ENCODE data around the gene NKX2-2.
"Not testable (repeated sequence)": the region's sequence is repeated elsewhere in the genome, so short reads cannot be mapped to it uniquely, and the experiment has no call there.

Gene NKX2-2

DNA sequence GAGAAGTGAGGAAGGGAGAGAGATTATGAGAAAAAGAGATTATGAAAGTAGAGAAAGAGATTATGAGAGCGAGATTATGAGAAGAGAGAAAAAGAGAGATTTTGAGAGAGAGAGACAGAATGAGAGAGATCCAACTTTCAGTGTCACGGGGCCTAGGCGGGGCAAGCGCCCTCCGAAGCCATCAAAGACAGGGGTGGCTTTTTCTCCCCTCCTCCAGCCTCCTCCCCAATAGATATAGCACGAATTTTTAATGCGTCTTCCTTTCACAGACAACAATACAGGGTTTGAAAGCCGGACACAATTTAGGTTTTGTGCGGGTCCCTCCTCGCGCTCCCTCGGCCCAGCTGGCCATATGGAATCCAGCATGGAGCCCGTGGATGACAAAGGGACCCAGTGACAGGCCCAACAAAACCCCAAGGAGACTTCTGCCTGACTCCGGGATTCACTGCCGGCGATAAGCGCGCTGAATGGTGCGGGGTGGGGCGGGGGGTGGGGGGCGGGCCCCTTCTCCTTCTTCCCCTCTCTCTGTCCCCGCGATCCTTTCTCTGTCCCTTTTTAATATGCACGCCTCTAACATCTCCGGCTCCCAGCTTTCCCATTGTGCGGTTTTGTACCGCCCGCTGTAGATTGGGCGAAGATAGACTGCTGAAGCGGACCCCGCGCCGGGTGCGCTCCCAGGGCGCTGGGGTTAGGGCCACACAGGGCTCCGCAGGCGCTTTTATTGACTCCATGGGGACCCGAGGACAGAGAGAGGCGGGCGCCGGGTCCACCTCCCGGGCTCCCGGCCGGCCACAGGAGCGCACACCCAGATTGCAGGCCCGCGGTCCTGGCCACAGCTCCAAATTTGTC, 5.4 kb downstream of the NKX2-2 start:
- no peak for DNase-seq

DNA sequence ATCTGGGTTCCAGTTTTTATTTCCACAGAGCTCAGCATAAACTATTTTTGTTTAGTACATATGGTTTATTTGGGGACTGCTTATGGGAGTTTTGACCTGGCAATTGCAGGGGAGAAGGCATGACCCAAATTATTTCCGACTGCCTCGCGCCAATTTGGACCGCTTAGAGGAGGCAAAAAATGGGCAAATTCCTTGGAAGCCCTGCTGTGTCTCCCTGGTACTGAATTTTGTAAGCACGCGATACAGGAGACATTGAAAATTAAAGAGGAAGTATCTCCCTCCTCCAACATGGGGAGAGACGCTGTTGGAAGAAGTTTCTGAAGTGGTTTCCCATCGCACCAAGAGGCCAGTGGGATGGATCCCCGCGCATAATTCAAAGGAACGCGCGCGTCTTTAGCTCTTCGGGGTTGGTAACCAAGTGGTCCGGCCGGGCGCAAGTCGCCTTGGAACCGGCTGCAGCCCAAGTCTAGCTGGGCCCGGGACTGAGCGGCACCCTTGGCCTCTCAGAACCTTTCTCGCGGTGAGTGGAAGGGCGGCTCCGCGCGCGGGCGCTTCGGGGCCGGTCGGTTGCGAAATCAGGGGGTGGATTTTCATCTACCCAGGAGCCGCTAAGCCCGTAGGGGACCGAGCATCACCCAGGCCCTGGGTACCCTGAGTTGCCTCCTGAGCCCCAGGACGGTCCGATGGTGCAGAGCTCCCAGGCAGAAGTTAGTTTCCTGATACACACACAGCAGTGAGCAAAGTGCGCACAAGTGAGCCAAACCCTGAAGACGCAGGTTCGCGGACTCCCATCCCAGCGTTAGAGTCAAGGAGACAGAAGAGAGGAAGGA, 6.2 kb downstream of the NKX2-2 start:
- DNase-seq = no peak

DNA sequence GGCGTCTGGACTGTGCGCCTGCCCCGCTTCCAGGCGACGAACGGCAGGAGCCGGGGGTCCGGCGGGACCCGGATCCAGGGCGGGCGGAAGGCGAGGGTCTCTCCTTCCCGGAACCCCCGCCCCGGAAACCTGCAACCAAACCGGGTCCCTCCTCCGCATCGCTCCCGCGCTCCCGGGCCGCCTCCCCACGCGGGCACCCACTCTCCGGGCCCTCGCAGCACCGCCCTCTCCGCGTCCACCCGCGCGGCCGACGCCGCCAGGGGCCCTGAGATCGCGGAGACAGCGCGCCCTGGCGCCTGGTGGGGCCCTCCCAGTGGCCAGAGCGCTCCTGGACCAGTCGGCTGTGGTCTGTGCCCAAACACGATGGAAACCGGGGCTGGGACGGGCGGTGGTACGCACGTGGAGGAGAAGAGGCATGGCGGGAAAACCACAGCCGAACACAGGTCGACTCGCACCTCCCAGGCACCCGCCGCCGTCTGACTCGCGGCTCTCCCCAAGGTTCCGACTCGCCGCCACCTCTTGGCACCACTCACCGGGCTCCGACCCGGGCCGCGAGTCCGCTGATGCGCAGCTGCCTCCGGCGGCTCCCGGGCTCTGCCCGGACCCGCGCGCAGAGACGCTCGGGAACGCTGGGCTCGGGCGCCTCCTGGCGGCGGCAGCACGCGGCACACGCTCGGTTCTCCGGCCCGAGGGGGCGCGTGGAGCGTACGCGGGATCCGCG, 7.9 kb downstream of the NKX2-2 start:
- no peak for DNase-seq

DNA sequence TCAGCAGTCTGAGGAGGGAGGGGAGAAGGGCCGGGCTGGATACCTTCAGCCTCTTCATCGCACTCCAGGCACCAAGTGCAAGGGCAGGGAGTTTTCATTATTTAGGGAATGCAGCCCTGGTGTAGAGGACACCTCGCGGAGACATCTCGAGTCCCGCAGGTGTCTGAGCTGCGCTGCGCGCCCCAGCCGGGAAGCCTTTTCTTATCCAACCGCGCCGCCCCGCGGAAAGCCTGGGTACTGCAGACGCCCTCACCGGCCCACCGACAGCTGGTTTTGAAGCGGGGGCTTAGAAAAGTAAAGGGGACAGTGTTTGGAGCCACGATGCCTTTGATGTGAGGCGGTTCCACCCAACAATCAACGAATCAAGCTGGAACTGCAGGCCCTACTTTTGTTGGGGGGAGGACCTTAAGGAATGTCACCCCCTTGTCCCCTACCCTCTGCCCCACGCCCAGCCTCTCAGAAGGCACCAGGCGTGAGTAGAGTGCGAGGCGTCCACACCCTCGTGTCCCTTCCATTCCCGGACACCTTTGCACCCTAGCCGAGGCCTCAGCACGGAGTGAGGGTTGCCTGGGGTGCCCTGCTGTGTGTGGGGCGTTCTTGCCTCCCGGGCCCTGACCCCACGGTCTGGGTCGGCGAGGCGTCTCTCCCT, 8.6 kb downstream of the NKX2-2 start:
- DNase-seq = no peak

DNA sequence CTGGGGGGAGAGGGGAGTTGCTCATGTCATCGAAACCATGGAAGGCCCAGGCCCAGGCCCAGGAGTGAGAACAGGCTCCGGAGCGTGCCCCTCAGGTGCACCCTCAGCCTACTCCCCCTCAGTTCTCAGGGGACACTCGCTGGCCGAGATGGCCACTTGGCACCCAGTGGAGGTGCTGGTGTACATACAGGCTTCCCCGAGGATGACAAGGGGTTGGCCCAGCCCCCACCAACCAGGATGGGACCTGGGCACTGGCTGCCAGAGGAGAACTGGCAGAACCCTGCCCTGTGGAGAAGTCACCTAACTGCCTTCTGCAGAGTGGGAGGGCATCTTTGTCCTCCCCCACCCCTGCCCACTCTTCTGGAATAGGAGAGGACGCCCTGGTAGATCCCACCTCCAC, 9.5 kb downstream of the NKX2-2 start:
- DNase-seq = no peak

DNA sequence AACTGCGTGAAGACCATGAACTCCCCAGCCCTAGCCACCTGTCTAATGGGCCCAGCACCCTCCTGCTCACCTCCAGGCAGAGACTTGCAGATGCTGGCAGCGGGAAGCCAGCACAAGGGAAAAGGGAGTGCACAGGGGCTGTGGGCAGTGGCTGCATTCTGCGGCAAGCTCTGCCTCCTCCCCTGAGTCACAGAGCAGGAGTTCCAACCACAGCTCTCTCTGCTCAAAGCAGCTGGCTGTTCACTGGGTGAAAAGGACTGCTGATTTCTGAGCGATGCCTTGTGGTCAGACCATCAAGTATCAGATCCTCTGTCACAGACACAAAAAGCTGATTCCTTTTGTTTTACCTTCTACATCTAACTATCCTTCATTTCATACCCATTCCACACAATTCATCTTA, 10.5 kb downstream of the NKX2-2 start:
- DNase-seq = no peak

DNA sequence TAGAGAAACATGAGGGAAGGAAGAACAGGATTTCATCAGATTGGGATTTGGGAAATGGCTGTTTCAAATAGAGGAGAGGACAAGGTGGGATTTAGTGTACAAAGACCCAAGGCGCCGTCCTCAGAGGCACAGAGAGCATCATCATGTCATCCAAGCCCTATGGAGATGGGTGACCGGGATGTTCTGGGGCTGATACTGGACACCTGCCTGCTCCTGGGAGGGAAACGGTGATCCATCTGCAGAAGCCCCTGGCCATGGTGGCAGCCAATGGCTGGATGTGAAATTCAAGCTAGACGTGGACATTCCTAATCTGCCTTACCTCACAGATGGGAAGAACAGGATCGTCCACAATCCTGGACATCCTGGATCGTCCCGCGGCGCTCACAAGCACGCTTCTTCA, 12.7 kb downstream of the NKX2-2 start:
- DNase-seq = no peak

DNA sequence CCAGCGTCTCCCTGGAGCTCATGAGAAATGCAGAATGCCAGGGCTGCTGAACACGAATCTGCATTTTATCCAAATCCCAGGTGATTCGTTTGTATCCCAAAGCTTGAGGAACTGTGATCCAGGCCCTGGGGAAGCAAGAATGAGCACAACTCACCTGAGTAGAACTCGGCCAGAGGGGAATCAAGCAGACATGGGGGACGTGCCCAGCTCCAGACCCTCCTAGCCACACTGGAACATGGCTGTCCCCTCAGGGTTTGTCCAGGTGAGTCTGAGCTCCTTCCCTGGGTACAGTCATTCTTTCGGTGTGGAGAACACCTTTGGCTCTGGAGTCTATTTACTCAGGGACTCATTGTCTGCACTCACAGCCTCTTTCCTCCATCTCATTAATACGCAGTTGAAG, 13.3 kb downstream of the NKX2-2 start:
- no peak for DNase-seq

DNA sequence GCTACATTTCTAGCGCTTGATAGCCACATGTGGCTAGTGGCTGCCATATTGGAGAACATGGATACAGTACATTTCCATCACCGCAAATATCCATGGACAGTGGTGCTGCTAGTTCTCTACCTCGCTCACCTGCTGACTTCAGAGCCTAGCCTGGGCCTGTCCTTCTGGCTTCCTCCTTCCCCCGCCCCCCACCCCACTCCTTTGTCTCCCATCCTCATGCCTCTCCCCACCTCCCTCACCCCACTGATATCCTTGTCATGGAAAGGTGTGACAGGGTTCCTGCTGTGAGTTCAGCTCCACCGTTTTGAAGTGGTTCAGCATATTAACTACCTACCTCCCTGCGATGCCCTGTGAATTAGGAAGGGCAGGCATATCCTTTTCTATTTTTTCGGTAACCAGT, 14.2 kb downstream of the NKX2-2 start:
- no peak for DNase-seq

DNA sequence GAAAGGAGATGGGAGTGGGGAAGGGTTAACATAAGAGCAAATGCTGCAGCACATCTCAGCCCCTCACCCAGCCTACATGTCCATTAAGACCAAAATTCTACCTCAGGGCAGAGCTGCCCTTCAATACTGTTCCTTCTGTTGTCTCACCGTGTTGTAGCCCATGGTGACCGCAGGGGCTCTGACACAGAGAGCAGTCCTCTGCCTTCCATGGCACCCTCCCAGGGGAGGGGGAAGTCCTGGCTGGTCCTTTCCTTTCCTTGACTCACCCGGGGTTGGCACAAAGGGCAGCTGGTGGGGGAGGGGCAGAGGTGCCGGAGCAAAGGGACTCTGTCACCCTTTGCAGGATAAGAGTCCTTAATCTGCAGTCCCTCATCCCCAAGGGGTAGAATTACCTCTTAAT, 15.2 kb downstream of the NKX2-2 start:
- DNase-seq = no peak

DNA sequence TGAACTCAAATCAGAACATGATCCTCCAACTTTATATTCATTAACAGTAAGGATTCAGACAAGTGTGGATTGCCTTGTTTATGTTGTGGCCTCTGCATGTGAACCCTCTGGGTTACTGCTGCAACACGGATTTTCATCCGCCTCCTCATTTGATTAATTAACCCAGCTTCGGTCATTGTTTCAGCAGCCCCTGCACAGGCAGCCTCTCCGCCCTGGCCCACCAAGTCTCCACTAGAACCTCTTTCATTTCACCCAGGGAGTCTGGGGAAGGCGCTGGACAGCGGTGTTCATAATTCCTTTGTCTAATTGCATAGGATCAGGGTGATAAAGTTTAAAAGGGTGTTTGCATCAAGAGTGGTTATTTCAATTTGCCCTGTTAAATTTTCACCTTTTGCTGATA, 15.7 kb downstream of the NKX2-2 start:
- no peak for DNase-seq

DNA sequence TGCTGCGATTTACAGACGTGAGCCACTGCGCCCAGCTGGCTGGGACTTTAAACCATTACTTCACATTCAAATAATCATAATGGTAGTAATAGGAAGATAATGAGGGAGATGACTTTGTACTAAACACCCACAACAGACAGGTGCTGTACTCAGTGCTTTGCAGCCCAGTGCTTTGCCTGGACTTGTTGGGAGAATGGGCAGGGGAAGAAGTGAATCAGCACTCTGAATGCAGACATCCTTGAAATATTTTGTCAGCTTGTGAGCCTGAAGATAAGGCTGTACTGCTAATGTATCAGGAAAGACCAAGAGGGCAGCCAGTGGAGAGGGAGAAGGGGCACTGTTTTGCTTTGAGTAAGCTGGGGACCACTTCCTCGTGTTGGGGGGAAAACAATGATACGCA, 17.4 kb downstream of the NKX2-2 start:
- DNase-seq = no peak

DNA sequence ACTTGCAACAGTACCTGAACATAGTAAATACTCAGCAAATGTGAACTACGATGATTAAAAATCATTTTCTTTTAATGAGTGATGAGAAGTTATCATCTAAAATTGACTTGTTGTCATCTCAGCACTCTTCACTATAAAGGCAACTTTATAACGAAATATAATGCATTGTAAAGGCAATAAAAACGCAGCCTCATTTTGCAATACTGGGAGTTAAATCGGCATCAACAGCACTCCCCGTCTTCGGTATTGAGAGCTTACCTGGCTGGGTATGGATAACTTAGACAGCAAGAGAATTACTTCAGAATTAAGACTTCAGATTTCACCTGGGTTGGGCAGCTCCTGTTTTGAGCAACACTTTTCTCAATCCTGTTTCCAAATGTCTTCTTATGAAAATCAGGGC, 20.8 kb downstream of the NKX2-2 start:
- DNase-seq = no peak

DNA sequence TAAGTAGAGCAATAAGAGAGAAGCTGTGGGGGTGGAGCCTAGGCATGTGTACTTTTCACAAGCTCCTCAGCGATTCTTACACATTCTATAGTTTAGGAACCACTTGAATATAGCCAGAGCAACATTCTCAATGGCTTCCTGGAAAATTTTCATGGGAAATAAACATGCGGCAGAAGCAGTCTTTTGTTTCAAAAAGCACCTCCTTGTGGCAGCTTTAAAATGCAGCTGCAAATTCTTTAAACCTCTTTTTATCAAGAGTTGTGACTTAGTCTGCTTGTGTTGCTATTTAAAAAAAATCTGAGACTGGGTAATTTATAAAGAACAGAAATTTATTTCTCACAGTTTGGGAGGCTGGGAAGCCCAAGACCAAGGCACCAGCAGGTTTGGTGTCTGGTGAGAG, 23.8 kb downstream of the NKX2-2 start:
- no peak for DNase-seq

DNA sequence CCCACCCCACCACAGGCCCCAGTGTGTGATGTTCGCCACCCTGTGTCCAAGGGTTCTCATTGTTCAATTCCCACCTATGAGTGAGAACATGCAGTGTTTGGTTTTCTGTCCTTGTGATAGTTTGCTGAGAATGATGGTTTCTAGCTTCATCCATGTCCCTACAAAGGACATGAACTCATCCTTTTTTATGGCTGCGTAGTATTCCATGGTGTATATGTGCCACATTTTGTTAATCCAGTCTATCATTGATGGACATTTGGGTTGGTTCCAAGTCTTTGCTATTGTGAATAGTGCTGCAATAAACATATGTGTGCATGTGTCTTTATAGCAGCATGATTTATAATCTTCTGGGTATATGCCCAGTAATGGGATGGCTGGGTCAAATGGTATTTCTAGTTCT, 33.7 kb downstream of the NKX2-2 start:
- not testable (repeated sequence) for DNase-seq

DNA sequence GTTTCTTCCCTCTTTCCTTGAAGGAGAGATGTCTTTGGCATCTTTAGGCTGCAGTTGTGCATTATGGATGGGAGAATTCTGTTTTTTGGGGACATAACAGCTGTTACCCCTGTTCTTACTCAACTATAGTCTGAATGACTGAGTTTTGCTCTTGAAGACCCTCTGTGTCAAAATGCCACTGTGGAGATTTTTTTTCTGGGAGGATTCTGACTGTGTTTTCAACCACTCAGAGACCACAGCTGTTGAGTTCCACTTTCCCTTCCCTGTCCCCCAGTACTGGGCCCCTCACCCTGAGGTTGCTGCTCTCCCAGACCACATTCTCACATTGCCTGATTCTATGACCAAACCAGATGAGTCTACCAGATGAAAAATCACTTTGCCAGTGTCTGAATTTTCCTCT, 48.1 kb downstream of the NKX2-2 start:
- DNase-seq = no peak

DNA sequence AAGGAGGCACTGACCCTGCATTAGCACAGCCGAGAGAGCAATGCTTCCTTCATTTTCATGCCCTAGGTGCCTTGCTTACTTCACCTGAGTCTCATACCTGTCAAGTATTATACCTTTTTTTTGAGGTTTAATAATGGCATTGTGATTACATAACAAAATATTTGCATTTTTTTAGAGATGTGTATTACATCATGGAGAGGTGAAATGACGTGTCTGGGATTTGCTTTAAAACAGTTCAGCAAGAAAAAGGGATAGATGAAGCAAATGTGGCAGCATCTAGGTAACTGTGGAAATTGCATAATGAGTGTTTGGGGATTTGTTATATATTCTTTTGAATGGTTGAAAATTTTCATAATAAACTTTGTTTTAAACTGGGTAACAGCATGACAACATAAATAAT, 48.9 kb downstream of the NKX2-2 start:
- no peak for DNase-seq

Measured in NCI-H1436 treated with DMSO at 0.1 percent for 48 hours (cell line).